HS-27A (cell line): ENCODE data around the gene NEXN.

Experiments used
- DNase-seq: peaks from one replicate; pipeline ENCODE4 v3.0.0-alpha.2; 2012; ENCODE audit warnings: low read depth, missing footprints

The NEXN gene

DNA sequence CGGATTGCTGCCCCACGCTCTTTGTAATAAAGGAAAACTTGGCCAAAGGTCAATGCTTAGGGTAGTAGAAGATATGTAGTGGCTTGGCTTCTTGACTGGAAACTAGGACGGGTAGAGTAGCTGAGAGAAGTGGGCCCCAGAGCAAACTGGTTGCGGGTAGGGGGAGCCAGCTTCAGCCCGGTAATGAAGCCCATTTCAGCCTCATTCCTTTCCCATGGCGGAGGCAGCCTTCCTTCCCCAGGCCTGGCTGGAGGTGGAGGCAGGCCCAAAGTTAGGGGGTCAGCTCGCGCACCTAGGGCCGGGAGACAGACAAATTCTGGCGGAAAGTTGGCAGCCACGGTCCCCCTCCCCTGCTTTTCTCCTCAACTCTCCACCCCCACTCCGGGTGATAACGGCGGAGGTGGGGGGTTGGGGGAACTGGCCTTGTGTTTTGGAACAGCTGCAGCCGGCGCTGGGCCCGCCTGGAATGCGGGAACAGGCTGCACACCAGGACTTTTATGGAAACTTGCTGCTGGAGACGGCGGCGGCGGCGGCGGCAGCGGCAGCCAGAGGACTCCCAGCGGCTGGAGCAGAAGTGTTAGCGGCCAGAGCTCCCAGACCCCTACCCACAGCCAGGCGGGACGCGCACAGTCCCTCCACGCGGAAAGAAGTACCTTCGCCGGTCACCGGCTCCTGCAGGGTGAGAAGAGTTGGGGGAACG, at the start of gene NEXN:
Gene NEXN, plus strand, starts transcription at position 544 of the 700 bp plus-strand sequence. CDS start 27,483 bp downstream, outside the sequence.
- peak; percentile 59 for DNase-seq

DNA sequence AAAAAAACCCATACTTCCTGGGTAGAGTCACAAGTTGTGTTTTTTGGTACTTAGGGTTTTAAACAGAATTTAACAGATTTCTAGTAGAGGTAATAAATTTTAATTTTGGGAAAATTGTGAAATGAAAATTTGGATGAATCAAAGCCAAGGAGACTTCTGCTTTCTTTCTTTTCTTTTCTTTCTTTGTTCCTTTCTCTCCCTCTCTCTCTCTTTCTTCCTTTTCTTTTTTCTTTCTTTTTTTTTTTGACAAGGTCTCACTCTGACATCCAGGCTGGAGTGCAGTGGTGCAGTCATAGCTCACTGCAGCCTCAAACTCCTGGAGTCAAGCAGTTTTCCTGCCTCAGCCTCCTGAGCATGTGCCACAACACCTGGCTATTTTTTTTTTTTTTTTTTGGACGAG, 46.9 kb upstream of the NEXN start:
- no peak for DNase-seq

DNA sequence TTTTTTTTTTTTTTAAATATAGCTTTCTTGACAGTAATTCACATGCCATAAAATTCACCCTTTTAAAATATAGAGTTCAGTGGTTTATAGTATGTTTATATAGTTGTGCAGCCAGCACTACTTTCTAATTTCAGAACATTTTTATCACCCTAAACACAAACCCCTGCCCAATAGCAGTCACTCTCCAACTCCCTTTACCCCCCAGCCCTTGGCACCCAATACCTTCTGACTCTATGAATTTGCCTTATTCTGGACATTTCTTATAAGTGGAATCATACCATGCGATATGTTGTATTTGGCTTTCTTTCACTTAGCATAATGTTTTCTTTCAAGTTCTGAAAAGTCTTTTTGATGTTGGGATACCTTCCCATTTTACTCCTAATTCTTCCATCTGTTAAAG, 42.5 kb upstream of the NEXN start:
- DNase-seq, result no peak

DNA sequence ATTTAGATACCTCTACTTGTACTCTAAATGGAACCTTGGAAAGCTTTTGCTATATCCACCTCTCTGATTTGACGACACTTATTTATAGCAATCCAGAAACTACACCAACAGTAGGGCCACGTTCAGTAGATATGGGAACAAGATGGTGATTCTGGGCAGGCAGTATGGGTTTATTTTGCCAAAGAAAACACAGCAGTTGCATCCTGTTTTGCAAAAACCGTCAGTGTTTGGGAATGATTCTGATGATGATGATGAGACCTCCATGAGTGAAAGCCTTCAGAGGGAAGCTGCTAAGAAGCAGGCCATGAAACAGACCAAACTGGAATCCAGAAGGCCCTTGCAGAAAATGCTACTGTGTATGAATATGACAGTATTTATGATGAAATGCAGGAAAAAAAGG, 41.5 kb upstream of the NEXN start:
- no peak for DNase-seq

DNA sequence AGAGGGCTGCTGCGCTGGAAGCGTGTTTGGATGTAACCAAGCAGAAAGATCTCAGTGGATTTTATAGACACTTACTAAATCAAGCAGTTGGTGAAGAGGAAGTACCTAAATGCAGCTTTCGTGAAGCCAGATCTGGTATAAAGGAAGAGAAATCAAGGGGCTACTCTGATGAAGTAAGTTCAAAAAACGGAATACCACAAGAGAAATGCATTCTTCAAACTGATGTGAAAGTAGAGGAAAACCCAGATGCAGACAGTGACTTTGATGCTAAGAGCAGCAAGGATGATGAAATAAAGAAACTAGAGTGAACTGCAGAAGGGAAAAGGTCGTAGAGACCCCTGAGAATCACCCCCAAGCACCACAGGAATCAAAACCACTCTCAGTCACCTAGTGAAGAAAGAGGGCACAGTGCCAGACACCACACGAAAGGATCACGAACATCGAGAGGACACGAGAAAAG, 40.8 kb upstream of the NEXN start:
- no peak for DNase-seq

DNA sequence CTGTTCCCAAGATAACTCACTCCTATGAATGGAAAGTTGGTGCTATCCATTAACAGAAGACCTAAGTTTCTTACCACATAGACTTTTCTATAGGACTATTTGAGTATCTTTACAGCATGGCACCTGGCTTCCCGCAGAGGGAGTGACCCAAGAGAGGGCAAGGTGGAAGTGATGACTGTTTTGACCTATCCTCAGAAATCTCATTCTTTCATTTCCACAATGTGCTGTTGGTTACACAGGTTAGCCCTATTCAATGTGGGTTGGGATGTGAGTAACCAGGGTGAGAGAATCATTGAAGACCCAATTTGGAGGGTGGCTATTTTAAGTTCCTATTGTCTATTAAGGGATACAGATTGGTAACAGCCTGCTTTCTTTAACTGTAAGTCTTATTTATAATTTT, 38.3 kb upstream of the NEXN start:
- DNase-seq, result no peak

DNA sequence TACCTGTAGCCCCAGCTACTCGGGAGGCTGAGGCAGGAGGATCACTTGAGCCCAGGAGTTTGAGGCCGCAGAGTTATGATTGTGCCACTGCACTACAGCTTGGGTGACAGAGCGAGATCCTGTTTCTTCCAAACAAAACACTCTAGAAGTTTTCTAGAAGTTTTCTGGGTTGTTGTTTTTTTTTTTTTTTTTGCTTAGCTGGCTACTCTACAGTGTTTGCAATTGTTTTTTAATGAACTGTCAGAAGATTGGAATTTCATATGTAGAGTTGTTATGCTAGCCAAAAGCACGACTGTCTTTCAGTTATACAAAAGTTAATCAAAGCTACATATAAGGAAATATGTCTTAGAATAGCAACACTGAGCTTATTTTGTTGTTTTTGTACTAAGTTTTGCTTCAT, 30.9 kb upstream of the NEXN start:
- DNase-seq, result no peak

DNA sequence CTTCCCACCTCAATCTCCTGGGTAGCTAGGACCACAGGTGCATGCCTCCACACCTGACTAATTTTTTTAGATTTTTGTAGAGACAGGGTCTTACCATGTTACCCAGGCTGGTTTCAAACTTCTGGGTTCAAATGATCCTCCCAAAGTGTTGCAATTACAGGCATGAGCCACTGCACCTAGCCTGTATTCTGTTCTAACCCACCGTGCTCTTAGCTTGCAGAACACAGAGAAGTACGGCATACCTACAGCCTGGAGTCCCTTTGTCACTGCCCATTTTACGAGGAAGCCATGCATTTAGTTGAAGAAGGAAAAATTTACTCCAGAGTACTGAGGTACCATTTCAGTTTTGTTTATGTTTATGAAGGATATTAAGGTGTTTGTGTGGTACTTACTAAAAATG, 29.7 kb upstream of the NEXN start:
- DNase-seq, result no peak

DNA sequence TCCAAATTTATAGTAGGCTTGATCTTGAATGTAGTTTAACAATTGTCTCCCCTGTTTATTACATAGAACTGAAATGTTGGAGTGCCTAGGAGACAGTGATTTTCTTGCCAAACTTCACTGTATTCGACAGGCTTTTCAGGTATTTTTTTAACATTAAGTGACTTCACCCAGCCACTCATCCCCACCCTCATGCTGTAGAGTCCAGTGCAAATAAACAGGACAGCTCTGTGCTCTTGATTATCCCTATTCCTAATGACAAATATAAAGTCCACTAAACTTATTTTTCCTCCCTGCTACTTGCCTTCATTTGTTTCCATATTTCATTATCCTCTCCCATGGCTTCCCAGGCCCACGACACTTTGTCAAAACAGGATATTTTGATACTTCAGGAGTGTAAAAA, 29.2 kb upstream of the NEXN start:
- no peak for DNase-seq

DNA sequence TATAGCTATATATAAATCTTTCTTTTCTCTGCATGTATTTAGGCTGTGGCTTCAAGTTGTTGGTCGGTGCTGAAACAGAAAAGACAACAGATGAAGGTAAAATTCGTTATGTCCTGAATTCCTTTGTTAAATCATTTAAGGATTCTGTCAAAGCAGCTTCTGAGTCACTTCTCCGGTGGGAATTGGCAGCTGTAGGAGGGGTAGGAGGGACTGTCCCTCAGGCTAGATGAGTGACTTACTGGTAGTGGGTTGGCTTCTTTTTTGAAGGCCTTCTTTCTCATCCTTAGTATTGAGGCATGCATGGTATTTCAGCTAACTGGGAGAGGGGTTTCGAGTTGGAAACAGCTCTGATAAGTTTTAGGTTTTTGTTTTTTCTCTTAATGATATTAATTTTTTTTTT, 22.1 kb upstream of the NEXN start:
- no peak for DNase-seq

DNA sequence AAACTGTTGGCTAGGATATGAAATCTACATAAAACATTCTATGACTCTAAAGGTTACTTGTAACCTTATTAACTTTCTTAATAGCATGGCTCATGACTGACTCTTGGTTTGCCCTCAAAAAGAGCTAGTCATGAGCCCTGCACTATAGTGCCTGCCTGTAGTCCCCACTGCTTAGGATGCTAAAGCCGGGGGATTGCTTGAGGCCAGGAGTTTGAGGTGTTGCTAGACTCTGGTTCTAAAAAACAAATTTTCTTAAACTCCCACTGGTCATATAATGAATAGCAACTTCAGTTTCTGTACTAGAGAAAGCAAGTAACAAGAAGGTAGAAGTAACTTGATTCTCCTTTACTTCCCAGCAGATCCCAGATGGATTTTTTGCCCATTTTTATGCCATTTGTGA, 15.8 kb upstream of the NEXN start:
- DNase-seq, result no peak

DNA sequence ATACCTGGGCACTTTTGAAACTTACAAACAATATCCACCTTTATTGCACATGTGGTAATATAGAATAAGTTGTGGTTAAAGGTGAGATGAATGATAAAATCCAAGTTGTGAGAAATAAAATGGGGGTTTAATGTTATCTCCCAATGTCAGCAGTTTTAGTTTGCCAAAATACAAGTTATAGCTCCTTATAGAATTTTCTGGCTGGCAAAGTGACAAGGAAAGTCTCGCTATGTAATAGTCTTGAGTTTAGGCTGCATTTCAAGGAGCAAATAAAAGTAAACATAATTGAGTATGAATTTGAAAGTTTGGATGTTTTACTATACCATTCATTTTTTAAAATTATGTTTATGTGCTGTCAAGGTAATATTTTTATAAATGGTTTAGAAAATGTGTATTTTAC, 15.0 kb upstream of the NEXN start:
- DNase-seq, result no peak

DNA sequence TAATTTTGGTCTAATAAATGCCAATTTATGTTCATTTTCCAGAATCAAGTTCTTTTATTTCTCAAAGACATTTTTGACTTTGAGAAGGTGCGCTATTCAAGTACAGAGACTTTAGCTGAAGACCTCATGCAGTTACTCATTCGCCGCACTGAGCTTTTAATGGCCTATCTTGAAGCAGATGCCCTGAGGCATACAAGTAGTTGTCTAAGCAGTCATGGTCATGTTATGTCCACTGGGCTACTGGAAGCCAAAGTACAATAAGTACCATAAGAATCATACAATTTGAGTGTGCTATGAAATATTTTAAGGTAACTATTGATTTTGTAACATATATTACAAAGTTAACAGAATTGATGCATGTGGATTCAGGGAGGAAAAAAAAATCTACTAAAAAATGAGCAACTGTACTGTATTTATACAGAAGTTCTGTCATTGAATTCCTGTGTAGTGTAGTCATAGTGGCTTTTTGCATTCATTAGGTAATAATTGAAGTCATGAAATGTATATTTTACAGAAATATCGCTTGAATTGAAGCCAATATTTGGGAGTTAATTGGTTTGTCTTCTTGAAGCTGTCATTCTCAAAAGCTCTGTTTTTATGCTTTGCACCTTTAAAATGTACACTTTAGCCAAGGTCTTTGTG, 13.5 kb upstream of the NEXN start:
- no peak for DNase-seq

DNA sequence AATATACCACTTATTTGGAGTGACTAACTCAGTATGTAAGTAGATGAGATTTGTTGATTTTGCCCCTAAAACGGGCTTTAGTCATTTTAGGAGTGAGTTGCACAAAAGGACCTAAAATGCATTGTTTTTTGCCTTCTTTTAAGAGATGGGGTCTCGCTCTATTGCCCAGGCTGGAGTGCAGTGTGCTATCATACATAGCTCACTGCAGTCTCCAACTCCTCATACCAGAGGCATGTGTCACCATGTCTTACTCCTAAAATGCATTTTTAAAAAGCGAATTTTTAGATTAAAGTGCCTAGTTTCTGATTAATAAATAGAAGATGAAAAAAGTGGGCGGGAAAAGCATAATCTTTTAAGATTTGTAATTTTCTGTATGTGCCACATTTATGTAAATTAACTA, 11.5 kb upstream of the NEXN start:
- DNase-seq, result no peak

DNA sequence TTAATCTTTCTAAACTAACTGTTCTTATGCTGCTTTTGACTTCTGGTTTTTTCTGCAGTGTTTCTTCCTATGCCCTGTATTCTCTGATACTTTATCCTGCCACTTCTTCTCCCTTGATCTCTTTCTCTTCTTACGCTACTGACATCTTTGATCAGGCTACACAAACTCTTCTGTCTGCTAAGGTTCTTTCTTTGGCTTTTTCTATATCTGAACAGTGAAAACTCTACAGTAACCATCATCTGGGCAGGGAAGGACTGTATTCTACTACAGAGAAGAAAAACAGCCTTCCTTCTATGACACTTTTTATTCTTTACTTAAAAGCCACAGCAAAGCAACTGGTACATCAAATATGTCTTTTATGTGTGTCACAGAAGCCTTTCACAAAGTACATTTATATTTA, 7.4 kb upstream of the NEXN start:
- DNase-seq, result no peak

DNA sequence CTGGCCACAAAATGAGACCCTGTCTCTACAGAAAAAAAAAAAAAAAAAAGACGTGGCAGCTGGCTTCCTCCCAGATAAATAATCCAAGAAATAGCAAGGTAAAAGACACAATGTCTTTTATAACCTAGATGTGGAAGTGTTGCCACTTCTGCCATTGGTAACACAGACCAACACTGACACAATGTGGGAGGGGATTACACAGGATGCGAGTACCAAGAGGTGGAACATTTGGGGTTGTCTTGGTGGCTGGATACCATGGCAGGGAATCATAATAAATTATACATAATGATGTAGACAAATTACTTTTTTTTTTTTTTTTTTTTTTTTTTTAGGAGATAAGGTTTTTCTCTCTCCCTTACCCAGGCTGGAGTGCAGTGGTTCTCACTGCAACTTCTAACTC, 6.0 kb upstream of the NEXN start:
- no peak for DNase-seq

DNA sequence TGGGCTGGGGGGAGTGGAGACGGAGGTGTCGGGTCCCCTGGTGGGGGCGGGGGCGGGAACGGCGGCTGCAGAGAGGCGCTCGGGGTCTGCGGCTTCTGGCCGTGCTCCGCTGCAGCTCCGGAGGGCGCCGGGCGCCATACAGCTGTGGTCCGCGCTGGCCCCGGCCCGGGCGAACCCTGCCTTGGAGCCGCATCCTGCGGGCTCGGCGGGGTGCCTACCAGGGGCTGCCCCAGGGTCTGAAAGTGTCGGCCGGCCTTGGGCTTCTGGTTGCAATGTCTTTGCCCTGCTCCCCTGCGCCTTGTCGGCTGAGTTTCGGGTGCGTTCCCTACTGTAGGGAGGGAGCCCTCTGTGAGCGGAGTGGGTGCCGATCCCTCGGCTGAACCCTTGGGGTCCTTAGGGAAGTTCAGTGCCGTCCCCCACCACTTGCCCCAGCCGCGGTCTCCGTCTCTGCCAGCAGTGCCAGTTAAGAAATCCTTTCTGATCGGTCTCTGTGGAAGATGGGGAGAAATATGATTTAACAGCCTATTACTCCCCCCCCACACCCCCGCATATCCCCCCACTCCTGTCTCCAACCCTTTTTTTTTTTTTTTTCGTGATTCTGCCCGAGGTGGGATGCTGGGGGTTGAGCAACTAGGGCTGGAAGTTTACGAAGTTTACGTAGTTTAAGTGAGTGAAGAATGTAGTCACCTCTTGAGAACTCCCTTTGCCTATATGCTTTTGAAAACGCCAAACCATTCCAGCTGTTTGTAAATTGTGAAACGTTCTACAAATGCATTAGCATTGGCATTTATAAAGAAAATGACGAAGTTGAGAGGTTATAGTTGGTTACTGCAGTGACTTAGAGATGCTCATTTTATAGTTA, 588 bp downstream of the NEXN start:
- DNase-seq, result peak; percentile 62

DNA sequence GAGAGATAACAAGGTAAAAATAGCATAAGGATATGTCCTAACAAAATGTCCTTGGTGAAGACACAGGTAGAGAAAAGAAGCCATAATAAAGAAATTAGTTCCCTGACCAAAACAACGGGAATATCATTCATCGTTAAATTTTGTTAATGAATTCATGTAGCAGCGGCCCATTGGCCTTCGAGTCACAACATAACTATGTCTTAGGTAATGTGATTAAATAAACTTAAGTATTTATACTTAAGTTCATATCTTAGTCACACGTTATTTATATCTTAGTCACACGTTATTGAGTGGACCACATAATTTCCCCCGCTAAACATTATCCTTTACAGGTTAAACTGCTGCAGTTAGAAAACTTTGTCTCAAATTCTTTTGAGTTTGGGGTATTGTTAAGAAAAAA, 1.2 kb downstream of the NEXN start:
- DNase-seq, result peak; percentile 73

DNA sequence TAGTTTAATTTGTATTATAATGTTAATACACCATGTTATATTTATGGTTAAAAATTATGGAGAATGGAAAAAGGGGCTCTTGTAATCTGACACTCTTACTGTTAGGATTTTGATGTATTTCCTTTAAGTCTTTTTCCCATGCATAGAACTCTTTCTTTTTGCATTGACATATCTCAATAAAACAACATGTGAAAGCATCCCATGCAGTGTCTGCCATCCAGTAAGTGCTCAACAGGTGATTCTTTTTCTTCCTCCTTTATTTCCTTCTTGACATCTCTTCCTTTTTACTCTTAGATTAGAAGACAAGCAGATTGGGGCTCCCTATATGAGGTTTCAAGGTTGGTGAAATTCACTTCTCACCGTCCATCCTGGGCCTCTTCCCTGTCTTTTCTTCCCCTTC, 2.8 kb downstream of the NEXN start:
- no peak for DNase-seq

DNA sequence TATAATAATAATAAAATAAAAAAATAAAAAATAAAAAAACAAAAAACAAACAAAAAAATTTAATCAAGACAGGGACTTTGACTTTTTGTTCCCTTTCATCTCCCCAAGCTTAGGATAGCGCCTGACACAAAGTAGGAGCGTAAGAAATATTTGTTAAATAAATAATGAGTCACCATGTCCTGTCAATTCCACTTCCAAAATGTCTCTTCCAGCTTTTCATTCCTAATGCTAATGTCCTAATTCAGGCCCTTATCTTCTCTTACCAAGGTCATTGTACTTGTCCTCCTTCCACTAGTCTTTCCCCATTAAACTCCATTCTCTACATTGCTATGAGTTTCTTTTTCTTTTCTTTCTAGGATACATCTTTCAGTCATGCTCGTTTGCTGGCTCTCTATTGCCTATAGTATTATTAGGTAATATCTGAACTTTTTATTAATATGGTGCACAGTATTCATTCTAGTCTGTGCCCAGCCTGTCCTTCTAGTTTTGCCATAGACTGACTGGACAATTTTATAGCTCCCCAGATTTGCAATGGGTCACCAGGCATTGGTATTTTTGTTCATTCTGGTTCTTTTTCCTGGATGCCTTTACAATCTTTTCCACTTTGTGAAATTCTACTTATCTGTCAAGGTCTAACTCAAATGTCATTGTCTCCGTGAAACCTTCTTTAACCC, 11.4 kb downstream of the NEXN start:
- no peak for DNase-seq

DNA sequence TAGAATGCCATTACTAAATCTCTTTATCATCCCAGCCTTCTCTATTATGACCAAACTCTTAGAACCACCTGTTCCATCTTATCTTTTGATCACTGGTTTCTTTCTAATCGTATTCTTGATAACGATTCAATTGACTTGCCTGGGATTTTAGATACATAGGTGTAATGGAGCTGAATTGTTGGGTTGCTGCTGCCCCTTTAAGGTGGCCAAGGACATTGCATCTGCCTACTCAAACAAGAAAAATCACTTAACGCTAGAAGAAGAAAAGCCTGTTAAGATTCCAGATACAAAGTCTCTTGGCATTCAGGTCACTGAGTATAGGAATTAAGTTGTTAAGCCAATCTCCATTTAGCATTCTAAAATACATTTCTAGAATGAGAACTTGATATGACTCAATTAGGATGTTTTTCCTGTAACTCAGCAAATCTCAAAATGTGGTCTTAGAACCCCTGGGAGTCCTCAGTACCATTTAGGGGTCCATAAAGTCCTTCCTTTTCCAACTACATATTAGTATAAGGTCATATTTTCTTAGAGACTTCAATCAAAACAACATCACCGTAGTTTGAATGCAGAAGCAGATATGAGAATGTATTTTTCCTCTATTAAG, 12.4 kb downstream of the NEXN start:
- no peak for DNase-seq

DNA sequence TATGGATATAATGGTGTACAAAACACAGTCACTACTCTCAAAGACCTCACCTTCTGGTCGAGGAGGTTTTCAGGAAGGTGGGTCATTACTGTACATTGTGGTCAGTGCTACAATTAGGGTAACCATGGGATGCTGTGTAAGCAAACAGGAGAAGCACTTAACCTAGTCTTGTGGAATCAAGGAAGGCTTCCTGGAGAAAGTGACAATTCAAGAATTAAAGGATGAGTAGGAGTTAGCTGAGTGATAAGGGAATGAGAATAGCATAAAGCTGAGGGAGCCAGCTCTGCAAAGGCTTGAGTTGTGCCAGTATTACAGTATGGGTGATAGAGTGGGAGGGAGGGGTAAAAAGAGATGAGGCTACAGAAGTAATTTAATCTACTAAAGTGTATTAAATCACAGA, 17.2 kb downstream of the NEXN start:
- no peak for DNase-seq
